HepG2 (cell line): ENCODE data around the gene EFNA2. TPM values are rescaled to one million over a fixed set of nuclear protein-coding genes. Genes with fewer than 3 reads are reported as not detected.
A peak's percentile ranks its signal among the peaks of the same experiment; 100 is the strongest.

ENCODE experiments used
- ATAC-seq: fragments of 200-7000 bp; cut with Tn5 transposase; 3 replicates; pipeline ENCODE4 v1.9.1; 2020; ENCODE audit warnings: mild to moderate bottlenecking, moderate library complexity
- BruUV-seq: library from RNA; stranded (reverse); fragments of 400-500 nt; replicated peaks from 2 replicates; lab custom pipeline; 2021; lab: Mats Ljungman, UMichigan
- CTCF ChIA-PET: fragments of 300-600 bp; formaldehyde crosslinking; extraction: SDS; loops from one replicate; lab custom pipeline; 2021; ENCODE audit warnings: low total read pairs, inconsistent platforms, low intra/inter-chr PET ratio; lab: Yijun Ruan, JAX
- POLR2A ChIA-PET: fragments of 350-600 bp; sonication (Branson Sonifier 250); formaldehyde crosslinking; loops from one replicate; lab custom pipeline; 2020; ENCODE audit warnings: antibody characterized with exemption, inconsistent platforms; lab: Yijun Ruan, JAX
- DNase-seq: peaks from one replicate; pipeline ENCODE4 v3.0.0-alpha.2; 2015; ENCODE audit warnings: low spot score
- FAIRE-seq: peaks from 3 replicates; lab custom pipeline; 2011; peaks lifted over from hg19 to GRCh38; lab: Jason Lieb, UNC
- H2AFZ ChIP-seq: one replicate; pipeline ENCODE4 v1.6.1; 2011; ENCODE audit warnings: low read length, inconsistent platforms
- H3K27ac ChIP-seq: fragments of 300-600 bp; 3 replicates; pipeline ENCODE4 v1.8.0; 2011; ENCODE audit warnings: mixed run types, mild to moderate bottlenecking, mixed read lengths, low read length, inconsistent platforms; ENCODE audit not compliant: insufficient read depth; ENCODE audit errors: extremely low read length
- H3K27me3 ChIP-seq, 2 experiments: fragments of 200-600 bp in 1 of 2; 2 replicates in 1 of 2; 3 replicates in 1 of 2; pipeline versions ENCODE4 v1.6.0 to v1.8.0; 2011; ENCODE audit warnings: low read length in 2 of 2, mild to moderate bottlenecking in 2 of 2, moderate library complexity in 2 of 2, inconsistent platforms in 1 of 2; ENCODE audit not compliant: insufficient read depth in 2 of 2, control insufficient read depth in 1 of 2
- H3K36me3 ChIP-seq, 2 experiments: fragments of 200-600 bp in 1 of 2; replicated peaks in 1 of 2; 2 replicates in 1 of 2; 3 replicates in 1 of 2; pipeline versions ENCODE4 v1.5.1 to v1.8.0; 2011; ENCODE audit warnings: low read length in 2 of 2, inconsistent platforms in 1 of 2; ENCODE audit not compliant: insufficient read depth in 2 of 2, control insufficient read depth in 1 of 2
- H3K4me1 ChIP-seq: 2 replicates; pipeline ENCODE4 v1.5.1; 2012; ENCODE audit warnings: low read length, inconsistent platforms; ENCODE audit not compliant: insufficient read depth
- H3K4me2 ChIP-seq: 2 replicates; pipeline ENCODE4 v1.6.0; 2011; ENCODE audit warnings: low read depth, low read length, inconsistent platforms
- H3K4me3 ChIP-seq, 3 experiments: fragments of 200-600 bp in 1 of 3; sonication (generic), shearing (Covaris generic) in 1 of 3; replicated peaks in 1 of 3; 2 replicates each; pipeline ENCODE4 v1.5.1; 2011 to 2016; ENCODE audit warnings: low read length in 3 of 3, inconsistent platforms in 2 of 3, low read depth in 2 of 3, mild to moderate bottlenecking in 2 of 3, control low read depth in 1 of 3, mixed read lengths in 1 of 3; ENCODE audit not compliant: insufficient read depth in 1 of 3
- H3K79me2 ChIP-seq: one replicate; pipeline ENCODE4 v1.6.1; 2011; ENCODE audit warnings: low read length, inconsistent platforms; ENCODE audit not compliant: insufficient read depth
- H3K9ac ChIP-seq: 2 replicates; pipeline ENCODE4 v1.6.0; 2011; ENCODE audit warnings: mild to moderate bottlenecking, low read depth, low read length, inconsistent platforms; ENCODE audit not compliant: insufficient read depth
- H3K9me3 ChIP-seq: 2 replicates; pipeline ENCODE4 v1.5.1; 2012; ENCODE audit warnings: mild to moderate bottlenecking, low read length
- H4K20me1 ChIP-seq: 2 replicates; pipeline ENCODE4 v1.6.0; 2011; ENCODE audit warnings: inconsistent platforms, mild to moderate bottlenecking, low read length, moderate library complexity; ENCODE audit not compliant: insufficient read depth
- HHEX ChIP-seq: IDR thresholded peaks from 2 replicates; pipeline ENCODE4 v1.6.1; 2016; ENCODE audit warnings: control low read depth
- KLF13 ChIP-seq: sonication (generic); formaldehyde crosslinking; IDR thresholded peaks from 2 replicates; pipeline ENCODE4 v1.4.0; 2020; ENCODE audit warnings: mild to moderate bottlenecking, missing genetic modification reagents
- MAZ ChIP-seq, 2 experiments: sonication (generic) in 1 of 2; formaldehyde crosslinking in 1 of 2; IDR thresholded peaks; 2 replicates each; pipeline versions ENCODE4 v1.5.0 to v1.6.1; 2012 to 2020; ENCODE audit warnings: low read depth in 2 of 2, mild to moderate bottlenecking in 2 of 2, borderline replicate concordance in 1 of 2, improper control_type of control experiment in 1 of 2, low read length in 1 of 2, missing genetic modification reagents in 1 of 2, moderate library complexity in 1 of 2
- MED8 ChIP-seq: sonication (generic); formaldehyde crosslinking; IDR thresholded peaks from 2 replicates; pipeline ENCODE4 v1.8.1; 2023; ENCODE audit warnings: mild to moderate bottlenecking, missing genetic modification reagents; ENCODE audit not compliant: insufficient replicate concordance
- MXD1 ChIP-seq: sonication (generic); formaldehyde crosslinking; IDR thresholded peaks from 2 replicates; pipeline ENCODE4 v1.4.0; 2020; ENCODE audit warnings: mild to moderate bottlenecking, missing genetic modification reagents
- NAIF1 ChIP-seq: sonication (generic); formaldehyde crosslinking; IDR thresholded peaks from 2 replicates; pipeline ENCODE4 v1.5.0; 2020; ENCODE audit warnings: mild to moderate bottlenecking, missing genetic modification reagents, borderline replicate concordance
- PHF8 ChIP-seq: sonication (generic); formaldehyde crosslinking; IDR thresholded peaks from 2 replicates; pipeline ENCODE4 v1.5.0; 2020; ENCODE audit warnings: missing genetic modification reagents
- RNF219 ChIP-seq: sonication (generic); formaldehyde crosslinking; IDR thresholded peaks from 2 replicates; pipeline ENCODE4 v1.5.0; 2020; ENCODE audit warnings: mild to moderate bottlenecking, missing genetic modification reagents
- TMF1 ChIP-seq: sonication (generic); formaldehyde crosslinking; IDR thresholded peaks from 2 replicates; pipeline ENCODE4 v1.8.1; 2022; ENCODE audit warnings: low read depth, missing genetic modification reagents
- U2AF1 ChIP-seq: fragments of 200-400 bp; formaldehyde crosslinking; optimal IDR thresholded peaks from 2 replicates; pipeline ENCODE3; 2017; ENCODE audit warnings: mild to moderate bottlenecking, low read depth, low read length
- ZFP91 ChIP-seq: sonication (generic); formaldehyde crosslinking; IDR thresholded peaks from 2 replicates; pipeline ENCODE4 v1.9.0; 2022; ENCODE audit warnings: missing genetic modification reagents, mild to moderate bottlenecking, borderline replicate concordance
- ZKSCAN1 ChIP-seq: fragments of 150-350 bp; IDR thresholded peaks from 2 replicates; pipeline ENCODE4 v1.6.1; 2014; ENCODE audit warnings: low read length
- ZNF34 ChIP-seq: sonication (generic); formaldehyde crosslinking; IDR thresholded peaks from 2 replicates; pipeline ENCODE4 v1.4.0; 2020; ENCODE audit warnings: mild to moderate bottlenecking, missing genetic modification reagents, borderline replicate concordance
- ZNF749 ChIP-seq: sonication (generic); formaldehyde crosslinking; IDR thresholded peaks from 2 replicates; pipeline ENCODE4 v1.8.0; 2022; ENCODE audit warnings: mild to moderate bottlenecking, missing genetic modification reagents, moderate library complexity, borderline replicate concordance
- ZNF770 ChIP-seq: sonication (generic); formaldehyde crosslinking; IDR thresholded peaks from 2 replicates; pipeline ENCODE4 v1.5.0; 2020; ENCODE audit warnings: mild to moderate bottlenecking, missing genetic modification reagents
- ZNF850 ChIP-seq: sonication (generic); formaldehyde crosslinking; conservative IDR thresholded peaks from 2 replicates; pipeline ENCODE4 v1.9.0; 2021; ENCODE audit warnings: mild to moderate bottlenecking, missing genetic modification reagents
- WGBS: methylation state at CpG from one replicate; pipeline ENCODE4 v1.1.6; 2017; ENCODE audit warnings: low lambda C conversion rate; 5-methylcytosine and 5-hydroxymethylcytosine counted together
- in situ Hi-C: cut with HindIII; loops from 2 replicates; pipeline ENCODE4 v1.10.0; 2017; ENCODE audit warnings: low pct_unique_long_range_greater_than_20kb; ENCODE audit not compliant: extremely low pct_ligation_motif_present
- intact Hi-C: fragments of 100-400 bp; cut with micrococcal nuclease; formaldehyde crosslinking; loops from one replicate; pipeline ENCODE4 v1.10.0; 2022; ENCODE audit not compliant: unreplicated experiment
- polyA plus RNA-seq, 8 experiments: library from polyadenylated mRNA; depleted of rRNA in 3 of 8; stranded (reverse) in 7 of 8; unstranded in 1 of 8; fragments of >200 nt; fragmentation: Illumina TruSeq in 4 of 8; extraction: Trizol in 4 of 8; gene quantifications; 2 replicates each; pipeline versions ENCODE4 v1.2.1 to v1.2.3, GENCODE V29; 2011 to 2016; ENCODE audit warnings: low read depth in 4 of 8, missing spikeins in 1 of 8, mixed read lengths in 1 of 8; ENCODE audit not compliant: insufficient read depth in 1 of 8
- total RNA-seq, 5 experiments: library from RNA; depleted of rRNA; stranded (reverse); fragments of >200 nt; fragmentation: Illumina TruSeq; extraction: Trizol; gene quantifications; 2 replicates each; pipeline ENCODE4 v1.2.3, GENCODE V29; 2016; ENCODE audit warnings: low read depth in 1 of 5

The EFNA2 gene
- total and polyA plus RNA-seq, 2 of the 13 experiments (the other 11 are each of a cell fraction or from before 2014, with no cell fraction given): 6.0 to 9.9 TPM

- H3K27me3 ChIP-seq: no peaks in the 10 kb centered on the region
- peaks cover 27% of the 10 kb centered on the region for H3K79me2 ChIP-seq
- H3K9me3 ChIP-seq: no peaks in the 10 kb centered on the region
- BruUV-seq: TSS peak; percentile 63
- peaks cover 21 to 55% of the 10 kb centered on the region in 2 experiments for H3K36me3 ChIP-seq
- ChIA-PET CTCF (no interaction called here), POLR2A (interaction anchor here (0.5 to 1.5 kb wide), 15 partner anchors 9 to 284 kb away, joined by 3 to 25 read pairs (median 4); a partner anchor contains a TSS)
- H3K9ac ChIP-seq: peak within 1 kb of the TSS; percentile 95
- FAIRE-seq (peak; percentile 74), DNase-seq (peak; percentile 91), ATAC-seq (peak; percentile 69)
- peaks cover 58% of the 10 kb centered on the region for H3K4me1 ChIP-seq
- H3K4me2 ChIP-seq: peak within 1 kb of the TSS; percentile 86
- intact Hi-C loops (no loop called here), in situ Hi-C loops (loop anchor here (5.0 kb wide), 1 partner anchor 33 kb away; the partner anchor contains the start of gene ATP5F1D)
- H3K4me3 ChIP-seq: peak within 1 kb of the TSS; percentile 57 to 85 (median 73)
- peaks cover 27% of the 10 kb centered on the region for H4K20me1 ChIP-seq
- WGBS: 0% methylated on average over 10 of the region's 98 CpGs
- peak within 1 kb of the TSS; percentile 100 for H3K27ac ChIP-seq
- no peak within 1 kb of the TSS for H2AFZ ChIP-seq
- peak; percentile 94 for TF ChIP-seq TMF1 (CRISPR knock-in tag)
- peak; percentile 96 for TF ChIP-seq MAZ (IDR thresholded peaks at IDR 0.05; ENCODE audit: borderline replicate concordance, low read depth, low read length)
- TF ChIP-seq MAZ (CRISPR knock-in tag; IDR thresholded peaks at IDR 0.05; ENCODE audit: low read depth): peak; percentile 93
- peak; percentile 9; the same call in 1 of the 2 replicates for TF ChIP-seq ZNF749
- no peak for TF ChIP-seq ZKSCAN1
- TF ChIP-seq MXD1 (CRISPR knock-in tag): peak; percentile 73
- no peak for TF ChIP-seq RNF219 (CRISPR knock-in tag)
- TF ChIP-seq ZNF850 (CRISPR knock-in tag): no peak
- peak; percentile 54; the same call in 1 of the 2 replicates for TF ChIP-seq ZNF770
- TF ChIP-seq ZFP91 (CRISPR knock-in tag): peak; percentile 61
- TF ChIP-seq HHEX (CRISPR knock-in tag): no peak
- TF ChIP-seq MED8 (CRISPR knock-in tag): peak; percentile 34
- TF ChIP-seq KLF13 (CRISPR knock-in tag): no peak
- TF ChIP-seq PHF8 (CRISPR knock-in tag): peak; percentile 49; the same call in 1 of the 2 replicates
- TF ChIP-seq ZNF34 (CRISPR knock-in tag): no peak
- TF ChIP-seq U2AF1: no peak
- TF ChIP-seq NAIF1: no peak
Measured at GRCh38 chr19:1275260-1275975, 10.3 kb upstream of the EFNA2 start, which contains the start of gene FAM174C. Gene FAM174C, plus strand, starts transcription at chr19:1275530. Its CDS starts 20 bp downstream, at chr19:1275550.
